Astrocyte (in vitro differentiated cells and primary cell): ENCODE results near the gene GPBAR1.

Experiments
- CTCF ChIP-seq: IDR thresholded peaks from 2 replicates; pipeline ENCODE4 v1.5.1; 2011; ENCODE audit warnings: low read depth, mild to moderate bottlenecking, inconsistent platforms, low read length, moderate library complexity; ENCODE audit not compliant: insufficient read depth
- EZH2 ChIP-seq: IDR thresholded peaks from 2 replicates; pipeline ENCODE4 v1.6.1; 2012; ENCODE audit warnings: mild to moderate bottlenecking, low read length, inconsistent platforms; ENCODE audit not compliant: insufficient read depth

- TF ChIP-seq CTCF = no peak
- TF ChIP-seq EZH2 = no peak
Observed at GRCh38 chr2:218276986-218277755, 16.4 kb downstream of the GPBAR1 start.
